K562 (cell line): ENCODE data around the gene MTHFR. TPM values are rescaled to one million over a fixed set of nuclear protein-coding genes. Genes with fewer than 3 reads are reported as not detected.

Source experiments
- CCNT2 ChIP-seq: IDR thresholded peaks from 2 replicates; pipeline ENCODE4 v1.6.1; 2011; ENCODE audit warnings: borderline replicate concordance, low read depth, mild to moderate bottlenecking, moderate library complexity, mixed read lengths, low read length; ENCODE audit not compliant: insufficient read length; ENCODE audit errors: extremely low read depth
- DDX20 ChIP-seq: fragments of 450-650 bp; IDR thresholded peaks from 2 replicates; pipeline ENCODE4 v1.6.1; 2016; ENCODE audit warnings: missing genetic modification characterization, low read depth, mild to moderate bottlenecking, missing compliant biosample characterization, moderate library complexity
- ELF1 ChIP-seq: fragments of 200-800 bp; sonication (Bioruptor generic); IDR thresholded peaks from 2 replicates; pipeline ENCODE4 v1.6.1; 2016; ENCODE audit warnings: missing genetic modification characterization, missing compliant biosample characterization
- ETV5 ChIP-seq: sonication (generic); formaldehyde crosslinking; IDR thresholded peaks from 2 replicates; pipeline ENCODE4 v1.4.0; 2020; ENCODE audit warnings: low read depth, mild to moderate bottlenecking, missing genetic modification reagents
- MECOM ChIP-seq: fragments of 250-450 bp; sonication (Bioruptor Pico); IDR thresholded peaks from 2 replicates; pipeline ENCODE4 v1.8.0; 2022; ENCODE audit warnings: inconsistent platforms
- NFIC ChIP-seq: fragments of 450-650 bp; IDR thresholded peaks from 2 replicates; pipeline ENCODE4 v1.6.1; 2017; ENCODE audit warnings: mild to moderate bottlenecking, inconsistent platforms
- NR2C1 ChIP-seq, 2 experiments: fragments of 450-650 bp; IDR thresholded peaks; 2 replicates each; pipeline ENCODE4 v1.6.1; 2017; ENCODE audit warnings: mild to moderate bottlenecking in 2 of 2, antibody characterized with exemption in 1 of 2, inconsistent platforms in 1 of 2, missing compliant biosample characterization in 1 of 2, missing genetic modification characterization in 1 of 2
- SAFB ChIP-seq: fragments of 200-400 bp; formaldehyde crosslinking; IDR thresholded peaks from 2 replicates; pipeline ENCODE4 v1.6.1; 2017; ENCODE audit warnings: low read depth, low read length, borderline replicate concordance
- YBX1 ChIP-seq: fragments of 450-650 bp; IDR thresholded peaks from 2 replicates; pipeline ENCODE4 v1.7.1; 2016; ENCODE audit warnings: mild to moderate bottlenecking
- ZNF197 ChIP-seq: fragments of 200-800 bp; sonication (Bioruptor generic); IDR thresholded peaks from 2 replicates; pipeline ENCODE4 v1.6.1; 2016; ENCODE audit warnings: low read depth, missing genetic modification characterization, missing compliant biosample characterization
- ZNF41 ChIP-seq: fragments of 250-450 bp; sonication (Bioruptor Pico); conservative IDR thresholded peaks from 2 replicates; pipeline ENCODE4 v1.4.0; 2020; ENCODE audit warnings: mild to moderate bottlenecking
- ZNF780A ChIP-seq: fragments of 250-450 bp; sonication (Bioruptor Pico); IDR thresholded peaks from 2 replicates; pipeline ENCODE4 v1.5.0; 2021; ENCODE audit warnings: mild to moderate bottlenecking
- polyA plus RNA-seq, 8 experiments: library from polyadenylated mRNA; depleted of rRNA in 4 of 8; stranded (reverse) in 5 of 8; unstranded in 3 of 8; fragments of >200 nt; fragmentation: Nextera tagmentation in 2 of 8; fragmentation: Illumina TruSeq in 1 of 8; extraction: Ambion mirVana in 2 of 8; extraction: Trizol in 1 of 8; gene quantifications; 2 replicates each; pipeline versions ENCODE4 v1.2.1 to v1.2.3, GENCODE V29; 2011 to 2014; ENCODE audit warnings: inconsistent platforms in 1 of 8, missing spikeins in 1 of 8
- total RNA-seq, 7 experiments: library from RNA; depleted of rRNA in 6 of 7; stranded (reverse); fragments of >200 nt in 6 of 7; fragmentation: Illumina TruSeq in 2 of 7; extraction: Trizol in 2 of 7; gene quantifications; 2 replicates each; pipeline versions ENCODE4 v1.2.1 to v1.2.3, GENCODE V29; 2011 to 2021; ENCODE audit warnings: low replicate concordance in 1 of 7
- TF ChIP-seq, protein P1 (sequence below): conservative IDR thresholded peaks from 2 replicates; pipeline ENCODE4 v1.6.1; 2011; ENCODE audit warnings: low read depth, mild to moderate bottlenecking, low read length; ENCODE audit not compliant: control insufficient read depth
- TF ChIP-seq, protein P2 (sequence below): fragments of 450-650 bp; IDR thresholded peaks from 2 replicates; pipeline ENCODE4 v1.6.1; 2017; ENCODE audit warnings: mild to moderate bottlenecking, moderate library complexity
- TF ChIP-seq, protein P3 (sequence below): fragments of 250-450 bp; sonication (Bioruptor Pico); IDR thresholded peaks from 2 replicates; pipeline ENCODE4 v1.8.0; 2021; ENCODE audit warnings: mild to moderate bottlenecking, moderate library complexity
- TF ChIP-seq, protein P4 (sequence below): sonication (generic); formaldehyde crosslinking; IDR thresholded peaks from 2 replicates; pipeline ENCODE4 v1.8.0; 2022; ENCODE audit warnings: mild to moderate bottlenecking, missing genetic modification reagents
- TF ChIP-seq, protein P5 (sequence below): fragments of 450-650 bp; IDR thresholded peaks from 2 replicates; pipeline ENCODE4 v1.6.1; 2016
- TF ChIP-seq, protein P6 (sequence below): sonication (generic); formaldehyde crosslinking; IDR thresholded peaks from 2 replicates; pipeline ENCODE4 v1.8.1; 2023; ENCODE audit warnings: mild to moderate bottlenecking, missing genetic modification reagents, moderate library complexity

MTHFR gene
- total and polyA plus RNA-seq, 9 of the 15 experiments (the other 6 are each of a cell fraction or from before 2014, with no cell fraction given), result 5.0 to 104 (median 62.6) TPM

DNA sequence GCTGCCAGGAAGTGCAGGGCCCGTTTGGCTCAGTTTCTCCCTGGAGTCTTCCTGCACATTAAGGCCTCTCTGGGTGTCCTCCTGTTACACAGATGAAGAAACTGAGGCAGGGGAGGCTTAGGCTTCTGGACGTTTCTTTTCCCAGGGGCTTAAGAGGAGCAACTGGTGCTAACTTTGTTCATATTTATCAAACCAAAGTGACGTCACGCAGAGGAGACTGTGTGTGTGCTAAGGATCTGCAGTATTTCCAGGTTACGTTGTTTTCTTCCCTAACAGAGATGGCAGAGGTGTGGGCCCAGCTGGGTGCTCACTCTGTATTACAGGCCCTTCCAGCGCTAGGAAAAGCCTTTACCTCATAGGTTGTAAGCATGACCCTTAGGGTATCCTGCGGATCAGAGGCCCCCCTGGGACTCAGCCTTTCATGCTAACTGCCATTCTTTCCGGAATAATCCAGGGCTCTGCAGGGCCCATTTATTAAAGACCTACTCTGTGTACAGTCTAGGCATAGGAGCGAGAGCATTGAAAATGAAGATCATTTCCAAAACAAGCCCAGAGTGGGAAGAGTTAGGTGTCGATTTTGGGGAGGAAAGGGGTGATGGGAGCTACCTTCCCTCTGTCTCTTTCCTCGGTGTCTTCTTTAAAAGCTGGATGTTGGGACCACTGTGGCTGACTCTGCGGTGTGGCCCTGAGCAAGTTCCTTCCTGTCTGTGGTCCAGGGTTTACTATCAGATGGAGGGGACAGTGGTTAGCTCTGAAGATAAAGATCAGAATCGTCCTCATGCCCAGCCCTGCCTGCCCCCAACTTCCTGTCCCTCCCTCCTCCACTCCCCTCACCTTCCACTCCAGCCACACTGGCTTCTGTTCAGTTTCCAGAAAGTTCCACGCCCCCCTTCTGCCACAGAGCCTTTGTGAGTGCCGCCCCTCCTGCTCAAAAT lies 65.2 kb downstream of the MTHFR start (continued):
- TF ChIP-seq, protein P1, sequence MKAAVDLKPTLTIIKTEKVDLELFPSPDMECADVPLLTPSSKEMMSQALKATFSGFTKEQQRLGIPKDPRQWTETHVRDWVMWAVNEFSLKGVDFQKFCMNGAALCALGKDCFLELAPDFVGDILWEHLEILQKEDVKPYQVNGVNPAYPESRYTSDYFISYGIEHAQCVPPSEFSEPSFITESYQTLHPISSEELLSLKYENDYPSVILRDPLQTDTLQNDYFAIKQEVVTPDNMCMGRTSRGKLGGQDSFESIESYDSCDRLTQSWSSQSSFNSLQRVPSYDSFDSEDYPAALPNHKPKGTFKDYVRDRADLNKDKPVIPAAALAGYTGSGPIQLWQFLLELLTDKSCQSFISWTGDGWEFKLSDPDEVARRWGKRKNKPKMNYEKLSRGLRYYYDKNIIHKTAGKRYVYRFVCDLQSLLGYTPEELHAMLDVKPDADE, result no peak; the same call in 1 of the 2 replicates
- TF ChIP-seq ELF1 (tag) (peak; percentile 37; the same call in 1 of the 2 replicates), DDX20 (no peak), SAFB (no peak), ZNF197 (CRISPR knock-in tag) (no peak), MECOM (CRISPR knock-in tag) (peak; percentile 87), ETV5 (peak; percentile 88), NFIC (no peak; the same call in 1 of the 2 replicates), ZNF41 (no peak), CCNT2 (peak; percentile 46), NR2C1 (IDR thresholded peaks at IDR 0.05) (no peak), NR2C1 (tag; IDR thresholded peaks at IDR 0.05) (no peak), ZNF780A (CRISPR knock-in tag) (no peak), YBX1 (no peak)
- TF ChIP-seq, protein P2, sequence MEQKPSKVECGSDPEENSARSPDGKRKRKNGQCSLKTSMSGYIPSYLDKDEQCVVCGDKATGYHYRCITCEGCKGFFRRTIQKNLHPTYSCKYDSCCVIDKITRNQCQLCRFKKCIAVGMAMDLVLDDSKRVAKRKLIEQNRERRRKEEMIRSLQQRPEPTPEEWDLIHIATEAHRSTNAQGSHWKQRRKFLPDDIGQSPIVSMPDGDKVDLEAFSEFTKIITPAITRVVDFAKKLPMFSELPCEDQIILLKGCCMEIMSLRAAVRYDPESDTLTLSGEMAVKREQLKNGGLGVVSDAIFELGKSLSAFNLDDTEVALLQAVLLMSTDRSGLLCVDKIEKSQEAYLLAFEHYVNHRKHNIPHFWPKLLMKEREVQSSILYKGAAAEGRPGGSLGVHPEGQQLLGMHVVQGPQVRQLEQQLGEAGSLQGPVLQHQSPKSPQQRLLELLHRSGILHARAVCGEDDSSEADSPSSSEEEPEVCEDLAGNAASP, result no peak
- TF ChIP-seq, protein P3, sequence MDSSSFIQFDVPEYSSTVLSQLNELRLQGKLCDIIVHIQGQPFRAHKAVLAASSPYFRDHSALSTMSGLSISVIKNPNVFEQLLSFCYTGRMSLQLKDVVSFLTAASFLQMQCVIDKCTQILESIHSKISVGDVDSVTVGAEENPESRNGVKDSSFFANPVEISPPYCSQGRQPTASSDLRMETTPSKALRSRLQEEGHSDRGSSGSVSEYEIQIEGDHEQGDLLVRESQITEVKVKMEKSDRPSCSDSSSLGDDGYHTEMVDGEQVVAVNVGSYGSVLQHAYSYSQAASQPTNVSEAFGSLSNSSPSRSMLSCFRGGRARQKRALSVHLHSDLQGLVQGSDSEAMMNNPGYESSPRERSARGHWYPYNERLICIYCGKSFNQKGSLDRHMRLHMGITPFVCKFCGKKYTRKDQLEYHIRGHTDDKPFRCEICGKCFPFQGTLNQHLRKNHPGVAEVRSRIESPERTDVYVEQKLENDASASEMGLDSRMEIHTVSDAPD (CRISPR knock-in tag), result no peak
- TF ChIP-seq, protein P4, sequence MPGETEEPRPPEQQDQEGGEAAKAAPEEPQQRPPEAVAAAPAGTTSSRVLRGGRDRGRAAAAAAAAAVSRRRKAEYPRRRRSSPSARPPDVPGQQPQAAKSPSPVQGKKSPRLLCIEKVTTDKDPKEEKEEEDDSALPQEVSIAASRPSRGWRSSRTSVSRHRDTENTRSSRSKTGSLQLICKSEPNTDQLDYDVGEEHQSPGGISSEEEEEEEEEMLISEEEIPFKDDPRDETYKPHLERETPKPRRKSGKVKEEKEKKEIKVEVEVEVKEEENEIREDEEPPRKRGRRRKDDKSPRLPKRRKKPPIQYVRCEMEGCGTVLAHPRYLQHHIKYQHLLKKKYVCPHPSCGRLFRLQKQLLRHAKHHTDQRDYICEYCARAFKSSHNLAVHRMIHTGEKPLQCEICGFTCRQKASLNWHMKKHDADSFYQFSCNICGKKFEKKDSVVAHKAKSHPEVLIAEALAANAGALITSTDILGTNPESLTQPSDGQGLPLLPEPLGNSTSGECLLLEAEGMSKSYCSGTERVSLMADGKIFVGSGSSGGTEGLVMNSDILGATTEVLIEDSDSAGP (CRISPR knock-in tag), result no peak
- TF ChIP-seq, protein P5, sequence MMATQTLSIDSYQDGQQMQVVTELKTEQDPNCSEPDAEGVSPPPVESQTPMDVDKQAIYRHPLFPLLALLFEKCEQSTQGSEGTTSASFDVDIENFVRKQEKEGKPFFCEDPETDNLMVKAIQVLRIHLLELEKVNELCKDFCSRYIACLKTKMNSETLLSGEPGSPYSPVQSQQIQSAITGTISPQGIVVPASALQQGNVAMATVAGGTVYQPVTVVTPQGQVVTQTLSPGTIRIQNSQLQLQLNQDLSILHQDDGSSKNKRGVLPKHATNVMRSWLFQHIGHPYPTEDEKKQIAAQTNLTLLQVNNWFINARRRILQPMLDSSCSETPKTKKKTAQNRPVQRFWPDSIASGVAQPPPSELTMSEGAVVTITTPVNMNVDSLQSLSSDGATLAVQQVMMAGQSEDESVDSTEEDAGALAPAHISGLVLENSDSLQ, result 0 out of 2 replicates have a peak, but pooled peaks have one; percentile 19
- TF ChIP-seq, protein P6, sequence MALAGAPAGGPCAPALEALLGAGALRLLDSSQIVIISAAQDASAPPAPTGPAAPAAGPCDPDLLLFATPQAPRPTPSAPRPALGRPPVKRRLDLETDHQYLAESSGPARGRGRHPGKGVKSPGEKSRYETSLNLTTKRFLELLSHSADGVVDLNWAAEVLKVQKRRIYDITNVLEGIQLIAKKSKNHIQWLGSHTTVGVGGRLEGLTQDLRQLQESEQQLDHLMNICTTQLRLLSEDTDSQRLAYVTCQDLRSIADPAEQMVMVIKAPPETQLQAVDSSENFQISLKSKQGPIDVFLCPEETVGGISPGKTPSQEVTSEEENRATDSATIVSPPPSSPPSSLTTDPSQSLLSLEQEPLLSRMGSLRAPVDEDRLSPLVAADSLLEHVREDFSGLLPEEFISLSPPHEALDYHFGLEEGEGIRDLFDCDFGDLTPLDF (CRISPR knock-in tag), result no peak
